PC-9 (cell line): ENCODE measurements around the gene ANKFN1. TPM values are rescaled to one million over a fixed set of nuclear protein-coding genes. Genes with fewer than 3 reads are reported as not detected.
"Not testable (repeated sequence)": the region's sequence is repeated elsewhere in the genome, so short reads cannot be mapped to it uniquely, and the experiment has no call there.

Source experiments
- BruUV-seq: library from RNA; stranded (reverse); fragments of 400-500 nt; replicated peaks from 2 replicates; lab custom pipeline; 2021; lab: Mats Ljungman, UMichigan
- CTCF ChIA-PET: fragments of 300-600 bp; sonication (Branson Sonifier 250); formaldehyde crosslinking; loops from one replicate; lab custom pipeline; 2022; ENCODE audit warnings: antibody characterized with exemption; lab: Charles Lee
- POLR2A ChIA-PET: fragments of 300-600 bp; sonication (Branson Sonifier 250); formaldehyde crosslinking; loops from one replicate; lab custom pipeline; 2022; ENCODE audit warnings: antibody characterized with exemption; ENCODE audit not compliant: unreplicated experiment; lab: Charles Lee
- DNase-seq, 2 experiments: peaks; one replicate each; pipeline versions ENCODE4 v3.0.0 to v3.0.0-alpha.2; 2015 to 2022; ENCODE audit warnings: mixed read lengths in 1 of 2
- H2AFZ ChIP-seq: fragments of 200-600 bp; sonication (generic); 2 replicates; pipeline ENCODE4 v1.8.1; 2017; ENCODE audit warnings: antibody characterized with exemption
- H3F3A ChIP-seq: fragments of 200-600 bp; sonication (generic); 2 replicates; pipeline ENCODE4 v1.8.1; 2017; ENCODE audit warnings: antibody characterized with exemption, mild to moderate bottlenecking, low read depth; ENCODE audit not compliant: insufficient read depth
- H3K27ac ChIP-seq: fragments of 200-600 bp; sonication (generic); 2 replicates; pipeline ENCODE4 v1.6.1; 2016; ENCODE audit warnings: mixed run types
- H3K27me3 ChIP-seq: fragments of 200-600 bp; sonication (generic); 2 replicates; pipeline ENCODE4 v1.6.1; 2016; ENCODE audit warnings: low read depth, mixed run types; ENCODE audit not compliant: insufficient read depth
- H3K36me3 ChIP-seq: fragments of 200-600 bp; sonication (generic); 2 replicates; pipeline ENCODE4 v1.6.1; 2016; ENCODE audit warnings: low read depth, mixed run types
- H3K4me1 ChIP-seq: fragments of 200-600 bp; sonication (generic); replicated peaks from 2 replicates; pipeline ENCODE4 v1.6.1; 2016; ENCODE audit warnings: mixed run types; ENCODE audit not compliant: insufficient read depth
- H3K4me2 ChIP-seq: fragments of 200-600 bp; sonication (generic); 2 replicates; pipeline ENCODE4 v1.6.1; 2017; ENCODE audit warnings: mixed run types
- H3K4me3 ChIP-seq: fragments of 200-600 bp; sonication (generic); 2 replicates; pipeline ENCODE4 v1.6.1; 2016; ENCODE audit warnings: mixed run types
- H3K79me2 ChIP-seq: fragments of 200-600 bp; sonication (generic); 2 replicates; pipeline ENCODE4 v1.6.1; 2017; ENCODE audit warnings: low read depth, mixed run types
- H3K9me2 ChIP-seq: fragments of 200-600 bp; sonication (generic); 2 replicates; pipeline ENCODE4 v1.8.1; 2017; ENCODE audit warnings: mild to moderate bottlenecking; ENCODE audit not compliant: insufficient read depth
- H3K9me3 ChIP-seq: fragments of 200-600 bp; sonication (generic); 2 replicates; pipeline ENCODE4 v1.8.1; 2016; ENCODE audit warnings: low read depth; ENCODE audit not compliant: insufficient read depth
- H4K20me1 ChIP-seq: fragments of 200-600 bp; sonication (generic); 2 replicates; pipeline ENCODE4 v1.8.1; 2017; ENCODE audit not compliant: insufficient read depth
- CTCF ChIP-seq: fragments of 200-600 bp; sonication (generic); conservative IDR thresholded peaks from 2 replicates; pipeline ENCODE4 v1.6.1; 2017; ENCODE audit warnings: mixed run types, antibody characterized with exemption, mild to moderate bottlenecking, moderate library complexity
- EZH2 ChIP-seq: fragments of 200-600 bp; sonication (generic); IDR thresholded peaks from 2 replicates; pipeline ENCODE4 v1.8.0; 2017; ENCODE audit warnings: antibody characterized with exemption, low read depth
- intact Hi-C: fragments of 100-400 bp; cut with micrococcal nuclease; formaldehyde crosslinking; loops from one replicate; pipeline ENCODE4 v1.10.0; 2022; ENCODE audit not compliant: unreplicated experiment
- total RNA-seq: library from RNA; stranded (reverse); gene quantifications from 2 replicates; pipeline ENCODE4 v1.2.3, GENCODE V29; 2021

ANKFN1 gene
- total RNA-seq, 1 experiment from 2014 or later = not detected

- Histone ChIP-seq H3K4me2 (no peak overlapping the region), H3K36me3 (no peaks in the 10 kb centered on the region), H3K4me3 (no peak overlapping the region), H4K20me1 (no peaks in the 10 kb centered on the region), H2AFZ (no peak overlapping the region), H3K79me2 (no peaks in the 10 kb centered on the region), H3K27me3 (no peaks in the 10 kb centered on the region; the same call in 1 of the 2 replicates), H3K9me3 (no peaks in the 10 kb centered on the region), H3K4me1 (no peaks in the 10 kb centered on the region), H3K9me2 (no peaks in the 10 kb centered on the region), H3K27ac (no peak overlapping the region), H3F3A (no peaks in the 10 kb centered on the region)
- no peak for DNase-seq
- CTCF ChIA-PET = no interaction called here
- no TSS peak for BruUV-seq
- TF ChIP-seq EZH2 (no peak), CTCF (no peak)
- intact Hi-C loops = no loop called here
- POLR2A ChIA-PET = no interaction called here
These were observed 253.8 kb downstream of the ANKFN1 start for GRCh38 chr17:56407086-56407485.

- H3K27ac ChIP-seq, BruUV-seq, H3K4me3 ChIP-seq, DNase-seq, H3K36me3 ChIP-seq, H3F3A ChIP-seq, H3K79me2 ChIP-seq, CTCF ChIA-PET, H3K9me2 ChIP-seq, H4K20me1 ChIP-seq, H3K4me1 ChIP-seq, H3K27me3 ChIP-seq, POLR2A ChIA-PET, H2AFZ ChIP-seq, H3K9me3 ChIP-seq, intact Hi-C loops, H3K4me2 ChIP-seq: not testable (repeated sequence)
These were observed 259.1 kb downstream of the ANKFN1 start for GRCh38 chr17:56412356-56412755.

- H3K79me2 ChIP-seq = no peaks in the 10 kb centered on the region
- intact Hi-C loops = no loop called here
- no TSS peak for BruUV-seq
- no peaks in the 10 kb centered on the region for H3K27me3 ChIP-seq
- no peak overlapping the region for H3K4me3 ChIP-seq
- no peaks in the 10 kb centered on the region for H3F3A ChIP-seq
- no peaks in the 10 kb centered on the region for H3K9me3 ChIP-seq
- H3K4me1 ChIP-seq = no peaks in the 10 kb centered on the region
- no peak for DNase-seq
- TF ChIP-seq CTCF (no peak), EZH2 (no peak)
- H3K9me2 ChIP-seq = no peaks in the 10 kb centered on the region
- POLR2A ChIA-PET = no interaction called here
- H2AFZ ChIP-seq = no peak overlapping the region
- H3K36me3 ChIP-seq = no peaks in the 10 kb centered on the region
- CTCF ChIA-PET = no interaction called here
- no peak overlapping the region for H3K4me2 ChIP-seq
- no peaks in the 10 kb centered on the region for H4K20me1 ChIP-seq
- no peak overlapping the region for H3K27ac ChIP-seq
These were observed 263.5 kb downstream of the ANKFN1 start for GRCh38 chr17:56416682-56417351.

GRCh38 chr17:56424005-56424404 lies 270.7 kb downstream of the ANKFN1 start:
- ChIA-PET CTCF (no interaction called here), POLR2A (no interaction called here)
- Histone ChIP-seq H3K27ac (no peak overlapping the region), H3F3A (no peaks in the 10 kb centered on the region), H3K9me2 (no peaks in the 10 kb centered on the region), H3K27me3 (no peaks in the 10 kb centered on the region), H3K9me3 (no peaks in the 10 kb centered on the region), H4K20me1 (no peaks in the 10 kb centered on the region), H3K36me3 (no peaks in the 10 kb centered on the region), H2AFZ (no peak overlapping the region), H3K4me1 (no peaks in the 10 kb centered on the region), H3K4me2 (no peak overlapping the region), H3K4me3 (no peak overlapping the region), H3K79me2 (no peaks in the 10 kb centered on the region)
- TF ChIP-seq EZH2 = no peak
- no peak for TF ChIP-seq CTCF
- no peak for DNase-seq
- intact Hi-C loops = no loop called here
- no TSS peak for BruUV-seq
